ENCODE measurements around the gene ACOX3. TPM values are rescaled to one million over a fixed set of nuclear protein-coding genes. Genes with fewer than 3 reads are reported as not detected.
"Not testable (repeated sequence)": the region's sequence is repeated elsewhere in the genome, so short reads cannot be mapped to it uniquely, and the experiment has no call there.

ACOX3 gene
- total RNA-seq, 1 donor from 2014 or later, result 23.8 TPM

- TF ChIP-seq, protein P1, sequence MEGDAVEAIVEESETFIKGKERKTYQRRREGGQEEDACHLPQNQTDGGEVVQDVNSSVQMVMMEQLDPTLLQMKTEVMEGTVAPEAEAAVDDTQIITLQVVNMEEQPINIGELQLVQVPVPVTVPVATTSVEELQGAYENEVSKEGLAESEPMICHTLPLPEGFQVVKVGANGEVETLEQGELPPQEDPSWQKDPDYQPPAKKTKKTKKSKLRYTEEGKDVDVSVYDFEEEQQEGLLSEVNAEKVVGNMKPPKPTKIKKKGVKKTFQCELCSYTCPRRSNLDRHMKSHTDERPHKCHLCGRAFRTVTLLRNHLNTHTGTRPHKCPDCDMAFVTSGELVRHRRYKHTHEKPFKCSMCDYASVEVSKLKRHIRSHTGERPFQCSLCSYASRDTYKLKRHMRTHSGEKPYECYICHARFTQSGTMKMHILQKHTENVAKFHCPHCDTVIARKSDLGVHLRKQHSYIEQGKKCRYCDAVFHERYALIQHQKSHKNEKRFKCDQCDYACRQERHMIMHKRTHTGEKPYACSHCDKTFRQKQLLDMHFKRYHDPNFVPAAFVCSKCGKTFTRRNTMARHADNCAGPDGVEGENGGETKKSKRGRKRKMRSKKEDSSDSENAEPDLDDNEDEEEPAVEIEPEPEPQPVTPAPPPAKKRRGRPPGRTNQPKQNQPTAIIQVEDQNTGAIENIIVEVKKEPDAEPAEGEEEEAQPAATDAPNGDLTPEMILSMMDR (IDR thresholded peaks at IDR 0.05; ENCODE audit: partially characterized antibody, unreplicated experiment), result no peak
- DNase-seq, result no peak
- Mint-ChIP-seq H3K9me3 (ENCODE audit: unreplicated experiment) (no peaks in the 10 kb centered on the region), H3K4me1 (ENCODE audit: low read depth, unreplicated experiment) (no peaks in the 10 kb centered on the region), H3K36me3 (ENCODE audit: unreplicated experiment) (peaks cover 5% of the 10 kb centered on the region), H3K27ac (ENCODE audit: unreplicated experiment) (no peak overlapping the region), H3K4me3 (ENCODE audit: unreplicated experiment) (no peak overlapping the region), H3K27me3 (ENCODE audit: unreplicated experiment) (peaks cover 2% of the 10 kb centered on the region)
These were observed 97.1 kb downstream of the ACOX3 start for GRCh38 chr4:8343262-8343966.

DNA sequence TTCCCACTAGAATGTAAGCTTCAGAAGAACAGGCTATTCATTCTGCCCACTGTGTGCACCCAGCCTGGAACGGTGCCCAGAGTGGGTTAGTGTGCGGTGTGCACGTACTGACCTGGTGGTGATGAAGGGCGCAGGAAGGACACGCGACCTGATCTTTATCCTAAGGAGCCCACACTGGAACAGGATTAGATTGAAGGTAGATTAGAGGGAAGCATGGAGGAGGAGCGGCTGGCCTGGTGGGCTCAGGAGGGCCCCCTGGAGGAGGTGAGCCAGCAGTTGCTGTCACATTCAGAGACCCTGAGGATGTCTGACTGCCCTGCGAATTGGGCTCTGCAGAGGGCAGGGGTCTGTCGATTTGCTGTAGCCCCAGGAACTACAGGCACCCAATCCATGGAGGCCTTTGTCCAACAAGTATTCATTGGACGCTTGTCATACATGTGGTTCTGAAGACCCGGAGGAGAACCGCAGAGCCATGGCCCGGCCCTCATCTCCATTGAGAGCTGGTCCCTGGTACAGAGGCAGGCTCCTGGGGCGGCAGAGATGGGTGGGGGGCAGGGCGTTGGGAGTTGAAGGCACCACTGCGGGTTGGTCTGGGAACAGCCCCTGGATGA is 97.8 kb downstream of the ACOX3 start:
- Mint-ChIP-seq H3K27me3 (ENCODE audit: unreplicated experiment) (no peaks in the 10 kb centered on the region), H3K4me3 (ENCODE audit: unreplicated experiment) (no peak overlapping the region), H3K36me3 (ENCODE audit: unreplicated experiment) (peaks cover 5% of the 10 kb centered on the region), H3K9me3 (ENCODE audit: unreplicated experiment) (no peaks in the 10 kb centered on the region), H3K27ac (ENCODE audit: unreplicated experiment) (no peak overlapping the region), H3K4me1 (ENCODE audit: low read depth, unreplicated experiment) (no peaks in the 10 kb centered on the region)
- peak; percentile 59 for DNase-seq
- TF ChIP-seq, protein P1 (IDR thresholded peaks at IDR 0.05; ENCODE audit: partially characterized antibody, unreplicated experiment), result no peak

DNA sequence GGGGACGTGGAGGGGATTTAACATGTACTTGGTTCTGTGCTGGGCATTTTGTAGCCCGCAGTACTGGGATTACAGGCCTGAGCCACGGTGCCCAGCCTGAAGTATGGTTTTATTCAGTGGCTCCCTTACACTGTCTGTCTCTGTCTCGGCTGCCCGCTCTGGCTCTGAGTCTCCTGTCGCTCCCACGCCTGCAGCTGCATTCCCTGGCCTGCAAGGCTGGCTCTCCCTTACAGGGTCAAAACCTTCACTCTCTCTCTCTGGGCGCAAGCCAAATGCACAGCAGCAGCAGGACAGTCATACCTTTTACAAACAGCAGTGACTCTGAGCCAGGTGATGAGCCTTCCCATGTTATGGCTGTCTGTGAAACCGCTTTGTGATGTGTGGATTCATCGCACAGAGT is 98.8 kb downstream of the ACOX3 start:
- no peaks in the 10 kb centered on the region for H3K27me3 Mint-ChIP-seq (ENCODE audit: unreplicated experiment)

DNA sequence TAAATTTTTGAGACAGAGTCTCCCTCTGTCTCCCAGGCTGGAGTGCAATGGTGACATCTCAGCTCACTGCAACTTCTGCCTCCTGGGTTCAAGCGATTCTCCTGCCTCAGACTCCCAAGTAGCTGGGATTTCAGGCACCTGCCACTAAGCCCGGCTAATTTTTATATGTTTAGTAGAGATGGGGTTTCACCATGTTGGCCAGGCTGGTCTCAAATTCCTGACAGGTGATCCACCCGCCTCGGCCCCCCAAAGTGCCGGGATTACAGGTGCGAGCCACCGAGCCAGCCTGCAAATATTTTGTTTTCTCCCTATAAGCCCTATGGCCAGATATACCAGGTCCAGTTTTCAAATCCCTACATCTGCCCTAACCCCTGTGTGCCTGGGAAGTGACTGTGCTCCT is 99.2 kb downstream of the ACOX3 start:
- H3K27ac Mint-ChIP-seq (ENCODE audit: unreplicated experiment); DNase-seq; H3K4me3 Mint-ChIP-seq (ENCODE audit: unreplicated experiment); H3K4me1 Mint-ChIP-seq (ENCODE audit: low read depth, unreplicated experiment); H3K9me3 Mint-ChIP-seq (ENCODE audit: unreplicated experiment); H3K27me3 Mint-ChIP-seq (ENCODE audit: unreplicated experiment): not testable (repeated sequence)
- H3K36me3 Mint-ChIP-seq (ENCODE audit: unreplicated experiment), result peaks cover 12% of the 10 kb centered on the region

More for the DNA sequence above, 98.8 kb downstream of the ACOX3 start:
- Mint-ChIP-seq H3K4me3 (ENCODE audit: unreplicated experiment) (no peak overlapping the region), H3K4me1 (ENCODE audit: low read depth, unreplicated experiment) (no peaks in the 10 kb centered on the region), H3K27ac (ENCODE audit: unreplicated experiment) (no peak overlapping the region), H3K36me3 (ENCODE audit: unreplicated experiment) (peaks cover 8% of the 10 kb centered on the region), H3K9me3 (ENCODE audit: unreplicated experiment) (peaks cover 3% of the 10 kb centered on the region)
- TF ChIP-seq, protein P1 (IDR thresholded peaks at IDR 0.05; ENCODE audit: partially characterized antibody, unreplicated experiment), result no peak
- no peak for DNase-seq

- Mint-ChIP-seq H3K36me3 (ENCODE audit: unreplicated experiment) (peaks cover 15% of the 10 kb centered on the region), H3K4me1 (ENCODE audit: low read depth, unreplicated experiment) (no peaks in the 10 kb centered on the region), H3K9me3 (ENCODE audit: unreplicated experiment) (peaks cover 5% of the 10 kb centered on the region), H3K27me3 (ENCODE audit: unreplicated experiment) (no peaks in the 10 kb centered on the region), H3K27ac (ENCODE audit: unreplicated experiment) (no peak overlapping the region), H3K4me3 (ENCODE audit: unreplicated experiment) (no peak overlapping the region)
- TF ChIP-seq, protein P1 (IDR thresholded peaks at IDR 0.05; ENCODE audit: partially characterized antibody, unreplicated experiment), result no peak
- DNase-seq, result no peak
These were observed 99.7 kb downstream of the ACOX3 start for GRCh38 chr4:8340781-8341241.

All from glutamatergic neuron (in vitro differentiated cells).